ENCODE data around the gene GDA. TPM values are rescaled to one million over a fixed set of nuclear protein-coding genes. Genes with fewer than 3 reads are reported as not detected.

The GDA gene
- polyA plus RNA-seq, 1 donor: 1.1 TPM

GRCh38 chr9:72150661-72151060, 1.4 kb downstream of the GDA start:
- DNase-seq (ENCODE audit: low read depth): no peak

GRCh38 chr9:72151104-72151503, 1.9 kb downstream of the GDA start:
- no peak for DNase-seq (ENCODE audit: low read depth)

- DNase-seq (ENCODE audit: low read depth): no peak
Measured at GRCh38 chr9:72154468-72155285, 5.4 kb downstream of the GDA start.

- DNase-seq (ENCODE audit: low read depth): no peak
Measured at GRCh38 chr9:72155301-72155700, 6.1 kb downstream of the GDA start.

- DNase-seq (ENCODE audit: low read depth): no peak
Measured at GRCh38 chr9:72156586-72156985, 7.3 kb downstream of the GDA start.

GRCh38 chr9:72158680-72159079, 9.4 kb downstream of the GDA start:
- DNase-seq (ENCODE audit: low read depth): no peak

- DNase-seq (ENCODE audit: low read depth): no peak
Measured at GRCh38 chr9:72160446-72161123, 11.3 kb downstream of the GDA start.

GRCh38 chr9:72165326-72165725, 16.1 kb downstream of the GDA start:
- DNase-seq (ENCODE audit: low read depth): no peak

GRCh38 chr9:72165821-72166547, 16.7 kb downstream of the GDA start:
- DNase-seq (ENCODE audit: low read depth): no peak

- DNase-seq (ENCODE audit: low read depth): no peak
Measured at GRCh38 chr9:72168075-72168474, 18.8 kb downstream of the GDA start.

GRCh38 chr9:72169178-72169577, 19.9 kb downstream of the GDA start:
- DNase-seq (ENCODE audit: low read depth): no peak

GRCh38 chr9:72173080-72173479, 23.8 kb downstream of the GDA start:
- no peak for DNase-seq (ENCODE audit: low read depth)

- DNase-seq (ENCODE audit: low read depth): no peak
Measured at GRCh38 chr9:72185561-72185960, 36.3 kb downstream of the GDA start.

GRCh38 chr9:72187121-72187695, 38.0 kb downstream of the GDA start:
- DNase-seq (ENCODE audit: low read depth): no peak

- no peak for DNase-seq (ENCODE audit: low read depth)
Measured at GRCh38 chr9:72188232-72188631, 39.0 kb downstream of the GDA start.

GRCh38 chr9:72193478-72193881, 44.2 kb downstream of the GDA start:
- DNase-seq (ENCODE audit: low read depth): no peak

- DNase-seq (ENCODE audit: low read depth): no peak
Measured at GRCh38 chr9:72199238-72199637, 50.0 kb downstream of the GDA start.

- DNase-seq (ENCODE audit: low read depth): no peak
Measured at GRCh38 chr9:72200452-72200851, 51.2 kb downstream of the GDA start.

- no peak for DNase-seq (ENCODE audit: low read depth)
Measured at GRCh38 chr9:72202009-72202408, 52.8 kb downstream of the GDA start.

- no peak for DNase-seq (ENCODE audit: low read depth)
Measured at GRCh38 chr9:72203205-72203803, 54.1 kb downstream of the GDA start.

GRCh38 chr9:72204062-72204461, 54.8 kb downstream of the GDA start:
- DNase-seq (ENCODE audit: low read depth): no peak

GRCh38 chr9:72205513-72205912, 56.3 kb downstream of the GDA start:
- DNase-seq (ENCODE audit: low read depth): no peak

All from forelimb muscle (tissue), 1 donor.